ENCODE data around the gene TOMM34. TPM values are rescaled to one million over a fixed set of nuclear protein-coding genes. Genes with fewer than 3 reads are reported as not detected.

Gene TOMM34
- total and polyA plus RNA-seq, 2 of the 13 experiments (the other 11 are each of a cell fraction or from before 2014, with no cell fraction given): 36.2 to 52.0 TPM

DNA sequence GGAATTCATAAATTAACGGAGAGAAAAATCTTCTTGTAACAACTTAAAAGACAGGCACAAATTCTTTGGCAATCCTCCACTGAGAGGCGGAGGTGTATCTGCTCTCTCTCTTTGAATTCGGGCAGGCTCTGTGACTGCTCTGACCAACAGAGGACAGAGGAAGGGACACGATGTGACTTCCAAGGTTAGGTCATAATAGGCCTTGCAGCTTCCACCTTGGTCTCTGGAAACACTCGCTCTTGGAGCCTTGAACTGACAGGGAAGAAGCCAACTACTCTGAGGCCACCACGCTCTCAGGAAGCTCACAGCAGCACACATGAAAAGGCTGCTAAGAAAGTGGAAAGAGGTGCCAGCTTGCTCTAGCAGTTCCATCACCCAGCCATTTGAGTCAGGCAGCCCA lies 14.9 kb downstream of the TOMM34 start (continued):
- TF ChIP-seq ZBTB20 (CRISPR knock-in tag; IDR thresholded peaks at IDR 0.05; ENCODE audit: borderline replicate concordance, low read depth) (no peak), KLF11 (CRISPR knock-in tag; IDR thresholded peaks at IDR 0.05) (no peak), MYNN (CRISPR knock-in tag; IDR thresholded peaks at IDR 0.05; ENCODE audit: low read depth) (no peak), TAF1 (CRISPR knock-in tag; IDR thresholded peaks at IDR 0.05) (no peak)

DNA sequence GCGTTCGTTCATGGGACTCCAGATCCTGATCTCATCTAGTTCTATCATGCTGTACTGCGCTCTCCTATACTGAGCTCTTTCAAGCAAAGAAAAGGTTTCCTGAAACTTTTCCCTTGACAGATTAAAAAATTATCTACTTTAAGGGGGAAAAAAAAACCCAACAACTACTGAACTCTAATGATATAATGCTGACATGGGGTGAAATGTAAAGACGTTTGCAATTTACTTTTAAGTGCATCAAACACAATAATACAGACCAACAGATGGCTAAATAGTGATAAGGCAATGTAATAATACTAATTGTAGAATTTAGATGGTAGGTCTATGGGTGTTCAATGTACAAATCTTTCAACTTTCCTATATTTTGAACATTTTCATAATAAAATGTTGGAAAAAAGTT lies 16.4 kb downstream of the TOMM34 start:
- H2AFZ ChIP-seq (ENCODE audit: low read length): no peak overlapping the region
- no peak overlapping the region for H3K27ac ChIP-seq (ENCODE audit: extremely low read length, insufficient read depth, low read length)
- no peaks in the 10 kb centered on the region for H3K27me3 ChIP-seq (ENCODE audit: control insufficient read depth in 1 of 2, insufficient read depth in 2 of 2, low read length in 2 of 2)
- WGBS (ENCODE audit: low lambda C conversion rate): 96% methylated on average over 4 of the region's 4 CpGs
- in situ Hi-C loops (cut with HindIII; ENCODE audit: extremely low pct_ligation_motif_present, low pct_unique_long_range_greater_than_20kb) (no loop called here), intact Hi-C loops (cut with micrococcal nuclease; ENCODE audit: unreplicated experiment) (no loop called here)
- H3K4me1 ChIP-seq (ENCODE audit: insufficient read depth, low read length): peaks cover 19% of the 10 kb centered on the region
- no peak for ATAC-seq
- H3K79me2 ChIP-seq (ENCODE audit: insufficient read depth, low read length): no peaks in the 10 kb centered on the region
- peak; percentile 26 to 77; a peak in 3 of 4 replicates for TF ChIP-seq MAFK (conservative IDR thresholded peaks at IDR 0.05 in 1 of 2, IDR thresholded peaks at IDR 0.05 in 1 of 2; ENCODE audit: low read length in 2 of 2)
- no peak for TF ChIP-seq ZNF274 (CRISPR knock-in tag; IDR thresholded peaks at IDR 0.05)
- TF ChIP-seq KDM1A (CRISPR knock-in tag; IDR thresholded peaks at IDR 0.05): no peak
- TF ChIP-seq ZNF138 (CRISPR knock-in tag; IDR thresholded peaks at IDR 0.05; ENCODE audit: low read depth): no peak
- no peak for TF ChIP-seq CCDC6 (CRISPR knock-in tag; IDR thresholded peaks at IDR 0.05)
- no peak for TF ChIP-seq ZNF569 (CRISPR knock-in tag; IDR thresholded peaks at IDR 0.05; ENCODE audit: borderline replicate concordance)
- TF ChIP-seq MAFF (IDR thresholded peaks at IDR 0.05; ENCODE audit: low read depth, low read length): peak; percentile 65
- TF ChIP-seq FOXM1 (CRISPR knock-in tag; IDR thresholded peaks at IDR 0.05): no peak
- no peak for DNase-seq (ENCODE audit: low spot score)
- no peak overlapping the region for H3K4me3 ChIP-seq (replicated peaks in 1 of 3; ENCODE audit: insufficient read depth in 1 of 3, low read depth in 2 of 3, low read length in 3 of 3)
- no peak for FAIRE-seq
- H3K9me3 ChIP-seq (ENCODE audit: low read length): no peaks in the 10 kb centered on the region
- no peaks in the 10 kb centered on the region for H4K20me1 ChIP-seq (ENCODE audit: insufficient read depth, low read length)
- ChIA-PET CTCF (ENCODE audit: low intra/inter-chr PET ratio, low total read pairs) (no interaction called here), POLR2A (interaction anchor here (1.2 to 3.4 kb wide), 2 partner anchors 16 to 23 kb away, joined by 5 to 24 read pairs; partner anchors contain the start of gene TOMM34)
- peaks cover 56 to 94% of the 10 kb centered on the region in 2 experiments for H3K36me3 ChIP-seq (replicated peaks in 1 of 2; ENCODE audit: control insufficient read depth in 1 of 2, insufficient read depth in 2 of 2, low read length in 2 of 2)
- no peak overlapping the region for H3K9ac ChIP-seq (ENCODE audit: insufficient read depth, low read depth, low read length)
- H3K4me2 ChIP-seq (ENCODE audit: low read depth, low read length): no peak overlapping the region
- BruUV-seq (replicated peaks): no TSS peak
